ENCODE results near the gene PRAMEF12. TPM values are rescaled to one million over a fixed set of nuclear protein-coding genes. Genes with fewer than 3 reads are reported as not detected.

PRAMEF12 gene
- not detected in 2 replicates for total RNA-seq

DNA sequence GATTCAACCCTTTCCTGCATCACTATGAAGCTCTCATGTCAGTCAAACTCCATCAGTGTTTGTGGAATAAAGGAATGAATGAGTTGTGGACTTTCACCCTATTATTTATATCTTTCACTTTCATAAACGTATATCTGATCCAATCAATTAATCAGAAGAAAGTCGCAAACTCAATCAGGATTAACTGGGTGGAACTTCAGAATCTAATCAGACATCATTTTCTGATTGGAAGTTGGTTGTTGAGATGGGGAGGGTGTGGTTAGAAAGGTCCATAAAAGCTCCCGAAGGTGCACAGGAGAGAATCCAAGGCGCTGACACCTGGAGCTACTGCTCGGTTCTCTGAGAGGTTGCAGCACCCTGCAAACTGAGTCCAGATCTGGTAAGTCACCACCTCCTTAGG, at the start of gene PRAMEF12:
TSS of gene PRAMEF12 (plus strand) at position 301 of the 400 bp plus-strand sequence. CDS start 1,130 bp downstream, outside the sequence.

GRCh38 chr1:12745992-12746323, 27.6 kb upstream of the PRAMEF12 start, which contains the start of gene CFAP107:
CFAP107 (plus strand) TSS chr1:12746200; CDS start chr1:12746431, 231 bp downstream.

GRCh38 chr1:12791097-12791496, 17.6 kb downstream of the PRAMEF12 start, which contains the start of gene PRAMEF1:
PRAMEF1 (plus strand) TSS chr1:12791397; CDS start chr1:12793228, 1,831 bp downstream.

Other genes with a start within 250 kb of the PRAMEF12 start
- 65.2 and 126 TPM in 2 replicates for gene DHRS3, start 155.5 kb upstream of the PRAMEF12 start, total RNA-seq
- not detected in 2 replicates for gene AADACL4, start 129.7 kb upstream of the PRAMEF12 start, total RNA-seq
- not detected in 2 replicates for gene AADACL3, start 57.6 kb upstream of the PRAMEF12 start, total RNA-seq
- not detected in 2 replicates for gene CFAP107, start 27.5 kb upstream of the PRAMEF12 start, total RNA-seq
- not detected in 2 replicates for gene PRAMEF1, start 17.7 kb downstream of the PRAMEF12 start, total RNA-seq
- gene PRAMEF11, start 57.7 kb downstream of the PRAMEF12 start, total RNA-seq, result not detected in 2 replicates
- gene HNRNPCL1, start 75.0 kb downstream of the PRAMEF12 start, total RNA-seq, result not detected in 2 replicates
- gene PRAMEF2, start 83.3 kb downstream of the PRAMEF12 start, total RNA-seq, result not detected in 2 replicates
- gene PRAMEF4, start 112.5 kb downstream of the PRAMEF12 start, total RNA-seq, result not detected in 2 replicates
- not detected in 2 replicates for gene PRAMEF10, start 124.5 kb downstream of the PRAMEF12 start, total RNA-seq
- not detected in 2 replicates for gene PRAMEF7, start 142.9 kb downstream of the PRAMEF12 start, total RNA-seq
- gene PRAMEF6, start 173.8 kb downstream of the PRAMEF12 start, total RNA-seq, result not detected in 2 replicates

Data from vein endothelial cell (primary cell).